NCI-H526 treated with DMSO at 0.1 percent for 48 hours (cell line): Measurements from ENCODE around the gene DCT.

Source experiments
- DNase-seq: peaks from one replicate; lab custom pipeline; 2025; lab: John Stamatoyannopoulos, UW

DCT gene

DNA sequence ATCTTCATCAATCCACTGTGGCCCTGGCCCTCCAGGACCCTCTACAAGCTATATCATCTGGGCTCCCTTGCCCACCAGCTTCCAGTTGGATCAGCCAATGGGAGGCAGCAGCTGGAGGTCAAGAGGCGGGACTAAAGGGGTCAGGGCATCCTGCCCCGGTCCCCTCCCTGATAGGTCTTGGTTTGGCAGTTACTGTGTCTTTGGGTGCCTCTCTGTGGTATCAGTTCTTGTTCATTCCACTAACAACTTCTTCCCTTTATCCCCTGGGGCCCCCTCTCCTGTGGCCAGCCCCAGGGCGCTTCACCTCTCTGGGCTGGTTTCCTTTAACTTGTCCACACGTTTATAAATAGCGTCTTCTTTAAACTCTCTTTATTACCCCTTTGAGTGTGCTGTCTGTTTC, 83.6 kb downstream of the DCT start:
- DNase-seq, result no peak

DNA sequence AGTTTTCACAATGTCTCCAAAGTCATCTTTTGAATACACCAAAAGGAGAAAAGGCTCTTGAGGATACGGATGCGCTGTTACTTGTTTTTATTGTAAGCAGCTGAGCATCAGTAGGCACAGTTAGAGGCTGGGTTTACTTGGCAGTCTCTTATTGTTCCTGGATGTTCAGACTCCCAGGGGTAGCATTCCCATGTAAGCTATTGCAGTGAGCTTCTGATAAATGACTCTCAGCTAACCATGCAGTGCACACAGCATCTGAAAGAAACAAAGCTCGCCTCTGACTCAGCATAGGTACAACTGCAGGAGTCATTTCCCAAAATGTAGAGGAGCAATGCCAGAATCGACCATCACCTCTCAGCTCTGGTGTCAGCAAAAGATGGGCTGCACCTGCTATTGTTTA, 84.8 kb downstream of the DCT start:
- no peak for DNase-seq

DNA sequence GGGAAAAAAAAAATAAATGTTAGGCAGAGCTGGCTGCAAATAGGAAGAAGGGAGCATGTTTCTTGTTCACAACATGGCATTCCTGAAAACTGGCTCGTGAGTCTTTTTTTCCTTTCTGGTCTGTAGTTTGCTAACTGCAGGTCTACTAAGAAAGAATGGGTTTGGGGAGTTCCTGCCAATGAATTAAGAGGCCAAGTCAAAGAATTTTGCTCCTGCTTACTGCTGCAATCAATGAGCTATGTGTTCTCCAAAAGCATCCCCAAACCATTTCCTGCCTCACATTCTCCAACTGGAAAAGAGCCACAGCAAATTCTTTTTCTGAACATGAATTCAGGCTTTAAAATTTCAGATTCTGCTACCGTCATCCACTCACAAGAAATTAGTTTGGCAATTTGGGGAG, 88.6 kb downstream of the DCT start:
- no peak for DNase-seq

DNA sequence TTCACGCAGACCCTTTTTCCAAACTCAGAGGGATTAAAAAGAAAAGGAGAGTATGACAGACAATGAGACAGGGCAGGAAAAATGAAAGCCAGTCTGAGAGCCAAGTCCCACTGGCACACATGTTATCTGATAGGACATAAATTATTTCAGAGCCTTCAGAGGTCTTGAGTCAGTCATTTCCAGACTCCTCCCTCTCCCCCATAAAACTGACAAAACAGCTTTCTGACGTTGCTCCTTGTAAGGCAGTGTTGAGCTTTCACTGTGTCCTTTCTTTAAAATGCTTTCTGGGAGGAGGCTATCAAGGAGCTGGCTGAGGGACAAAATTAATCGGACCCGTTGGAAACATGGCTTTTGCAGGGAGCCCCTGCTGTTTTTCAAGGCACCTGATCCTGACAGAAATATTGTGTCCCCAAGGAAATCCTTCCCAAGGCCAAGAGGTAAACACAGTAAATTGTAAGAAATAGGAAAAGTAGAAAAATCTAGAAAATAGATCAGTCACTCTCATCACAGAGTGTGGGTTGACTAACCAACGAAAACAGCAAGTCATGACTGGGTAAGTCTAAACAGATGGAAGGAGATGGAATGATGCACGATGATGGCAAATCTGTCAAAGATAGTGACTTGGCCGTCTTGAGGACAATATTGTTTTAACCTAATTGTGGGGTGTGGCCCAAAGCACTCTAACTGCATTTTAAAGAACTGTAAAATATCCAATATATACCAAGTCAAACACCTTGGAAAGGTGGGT, 89.7 kb downstream of the DCT start:
- DNase-seq, result no peak

DNA sequence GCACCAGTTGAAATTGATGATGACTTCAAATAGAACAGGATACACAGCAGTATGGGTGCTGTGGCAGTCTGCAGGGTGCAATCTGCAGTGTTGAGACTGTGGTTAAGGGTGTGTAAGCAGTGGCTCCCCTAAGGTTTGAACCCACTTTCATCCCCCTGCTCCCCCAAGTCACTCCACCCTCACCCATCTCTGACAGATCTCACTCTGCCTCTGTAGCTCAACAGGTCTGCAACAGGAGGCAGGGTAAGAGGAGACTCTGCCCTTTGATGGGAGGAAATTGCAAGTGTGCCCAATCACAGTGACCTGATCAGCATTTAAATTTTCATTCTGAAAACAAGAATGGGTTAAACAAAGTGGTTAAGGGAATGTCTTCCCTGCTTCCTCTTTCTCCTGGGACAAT, 92.4 kb downstream of the DCT start:
- DNase-seq, result no peak
